Esophagus squamous epithelium (tissue), 5 donors: ENCODE results near the gene ANXA11. TPM values are rescaled to one million over a fixed set of nuclear protein-coding genes. Genes with fewer than 3 reads are reported as not detected.

ENCODE experiments used
- DNase-seq: peaks from one replicate; lab custom pipeline; 2025; lab: John Stamatoyannopoulos, UW
- H3K27ac ChIP-seq, 4 donors: fragments of 200-600 bp; sonication (generic); one replicate each; pipeline ENCODE4 v1.5.1; 2016 to 2019; ENCODE audit warnings: mild to moderate bottlenecking in 1 of 4
- H3K27me3 ChIP-seq, 4 donors: fragments of 200-600 bp; sonication (generic); 1 replicate in 3 of 4; 2 replicates in 1 of 4; pipeline versions ENCODE4 v1.5.1 to v1.6.0; 2017 to 2021; ENCODE audit warnings: antibody characterized with exemption in 1 of 4
- H3K36me3 ChIP-seq, 3 donors: fragments of 200-600 bp; sonication (generic); one replicate each; pipeline ENCODE4 v1.5.1; 2016 to 2019
- H3K4me1 ChIP-seq, 3 donors: fragments of 200-600 bp; sonication (generic); one replicate each; pipeline ENCODE4 v1.5.1; 2017 to 2019
- H3K4me3 ChIP-seq, 4 donors: fragments of 200-600 bp; sonication (generic); 1 replicate in 3 of 4; 2 replicates in 1 of 4; pipeline ENCODE4 v1.5.1; 2016 to 2019; ENCODE audit warnings: mild to moderate bottlenecking in 2 of 4, moderate library complexity in 1 of 4
- H3K9me3 ChIP-seq, 3 donors: fragments of 200-600 bp; sonication (generic); one replicate each; pipeline ENCODE4 v1.5.1; 2016 to 2019
- POLR2A ChIP-seq, 4 donors: fragments of 450-650 bp; IDR thresholded peaks; one replicate each; pipeline ENCODE4 v1.6.1; 2017; ENCODE audit warnings: antibody characterized with exemption in 4 of 4, mild to moderate bottlenecking in 4 of 4, moderate library complexity in 3 of 4
- WGBS, 2 donors: methylation state at CpG; one replicate each; pipeline ENCODE4 v1.1.5; 2018; 5-methylcytosine and 5-hydroxymethylcytosine counted together
- intact Hi-C: fragments of 100-400 bp; cut with DNase I; formaldehyde crosslinking; loops from one replicate; pipeline ENCODE4 v1.15.0; 2022
- total RNA-seq, 4 donors: library from RNA; depleted of rRNA; stranded (reverse); fragments of >200 nt; gene quantifications; one replicate each; pipeline ENCODE4 v1.1.0, GENCODE V29; 2016
- TF ChIP-seq, protein P1 (sequence below), 6 experiments: fragments of 450-650 bp in 4 of 6; fragments of 200-600 bp in 2 of 6; sonication (generic) in 2 of 6; IDR thresholded peaks; one replicate each; pipeline ENCODE4 v1.5.1; 2016 to 2019; ENCODE audit warnings: antibody characterized with exemption in 6 of 6, mild to moderate bottlenecking in 4 of 6, moderate library complexity in 4 of 6
- donor health status: DM: yes; HTN: yes; CAD: no.

Gene ANXA11
- total RNA-seq, 4 donors from 2014 or later, result 131 to 243 (median 163) TPM

DNA sequence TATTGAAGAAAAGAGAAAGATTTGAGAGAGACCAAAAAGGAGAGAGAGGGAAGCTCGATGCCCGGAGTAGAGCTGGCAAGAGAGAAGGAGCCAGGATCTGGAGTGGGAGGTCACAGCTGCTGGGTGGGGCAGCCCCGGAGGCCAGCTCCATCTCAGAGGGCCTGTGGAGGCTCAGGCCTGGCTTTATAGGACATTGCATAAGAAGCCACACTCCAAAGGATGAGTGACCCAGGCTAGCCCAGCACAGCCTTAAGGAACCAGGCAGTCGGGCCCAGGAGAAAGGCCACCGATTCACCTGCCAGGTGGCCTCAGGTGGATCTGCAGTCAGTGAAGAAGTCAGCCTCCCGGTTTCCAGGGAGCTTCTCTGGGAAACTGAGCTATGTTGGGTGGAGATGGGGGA, 72.1 kb downstream of the ANXA11 start:
- DNase-seq, result no peak
- intact Hi-C loops, result no loop called here
- Histone ChIP-seq H3K36me3 (no peaks in the 10 kb centered on the region), H3K4me3 (peak overlapping the region; percentile 17 to 67 (median 46)), H3K27me3 (peaks cover 0 to 56% (median 0%) of the 10 kb centered on the region in 4 donors), H3K9me3 (no peaks in the 10 kb centered on the region), H3K4me1 (peaks cover 4 to 52% (median 28%) of the 10 kb centered on the region in 3 donors), H3K27ac (peak overlapping the region; percentile 65 to 91 (median 82))
- peak in 1 of 4 donors; percentile 30 for TF ChIP-seq POLR2A (IDR thresholded peaks at IDR 0.05)
- TF ChIP-seq, protein P1, sequence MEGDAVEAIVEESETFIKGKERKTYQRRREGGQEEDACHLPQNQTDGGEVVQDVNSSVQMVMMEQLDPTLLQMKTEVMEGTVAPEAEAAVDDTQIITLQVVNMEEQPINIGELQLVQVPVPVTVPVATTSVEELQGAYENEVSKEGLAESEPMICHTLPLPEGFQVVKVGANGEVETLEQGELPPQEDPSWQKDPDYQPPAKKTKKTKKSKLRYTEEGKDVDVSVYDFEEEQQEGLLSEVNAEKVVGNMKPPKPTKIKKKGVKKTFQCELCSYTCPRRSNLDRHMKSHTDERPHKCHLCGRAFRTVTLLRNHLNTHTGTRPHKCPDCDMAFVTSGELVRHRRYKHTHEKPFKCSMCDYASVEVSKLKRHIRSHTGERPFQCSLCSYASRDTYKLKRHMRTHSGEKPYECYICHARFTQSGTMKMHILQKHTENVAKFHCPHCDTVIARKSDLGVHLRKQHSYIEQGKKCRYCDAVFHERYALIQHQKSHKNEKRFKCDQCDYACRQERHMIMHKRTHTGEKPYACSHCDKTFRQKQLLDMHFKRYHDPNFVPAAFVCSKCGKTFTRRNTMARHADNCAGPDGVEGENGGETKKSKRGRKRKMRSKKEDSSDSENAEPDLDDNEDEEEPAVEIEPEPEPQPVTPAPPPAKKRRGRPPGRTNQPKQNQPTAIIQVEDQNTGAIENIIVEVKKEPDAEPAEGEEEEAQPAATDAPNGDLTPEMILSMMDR (IDR thresholded peaks at IDR 0.05), result peak in 1 of 6 experiments; percentile 8
- 12 to 33% methylated on average over 5 to 6 of the region's 6 CpGs for WGBS, 2 donors

- H3K27me3 ChIP-seq, result peaks cover 0 to 55% (median 0%) of the 10 kb centered on the region in 4 donors
- no peak for DNase-seq
- intact Hi-C loops, result no loop called here
- H3K27ac ChIP-seq, result peak within 1 kb of the TSS; percentile 65 to 91 (median 82)
- H3K4me1 ChIP-seq, result peaks cover 4 to 45% (median 28%) of the 10 kb centered on the region in 3 donors
- H3K4me3 ChIP-seq, result peak within 1 kb of the TSS; percentile 17 to 67 (median 46)
- no peaks in the 10 kb centered on the region for H3K36me3 ChIP-seq
- no peaks in the 10 kb centered on the region for H3K9me3 ChIP-seq
- peak in 2 of 4 donors; percentile 11 to 35 for TF ChIP-seq POLR2A (IDR thresholded peaks at IDR 0.05)
- TF ChIP-seq, protein P1 (IDR thresholded peaks at IDR 0.05), result no peak
- 2 to 21% methylated on average over 5 to 15 of the region's 58 CpGs for WGBS, 2 donors
Measured at GRCh38 chr10:80132299-80133139, 72.8 kb downstream of the ANXA11 start, which contains the start of gene PLAC9. TSS of gene PLAC9 (plus strand) at chr10:80132730. CDS start at chr10:80132763, 33 bp downstream.

DNA sequence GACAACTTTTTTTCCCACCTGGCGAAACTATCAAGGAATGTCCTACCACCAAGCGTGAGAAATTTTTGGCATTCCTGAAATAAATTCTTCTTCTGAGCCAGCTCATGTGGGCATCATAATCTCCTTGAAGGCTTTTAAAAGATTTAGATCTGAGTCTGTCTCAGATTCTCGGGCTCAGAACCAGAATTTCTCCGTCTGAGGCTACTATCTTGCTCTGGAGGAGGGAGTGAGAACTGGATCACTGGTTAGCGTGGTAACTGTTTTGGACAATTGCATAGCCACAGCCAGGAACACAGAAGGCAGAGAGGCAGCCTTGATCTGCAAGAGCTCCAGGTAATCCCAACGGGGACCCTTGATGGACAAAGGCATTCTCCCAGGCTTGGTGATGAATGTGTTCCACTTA, 73.8 kb downstream of the ANXA11 start:
- intact Hi-C loops, result no loop called here
- peaks cover 4 to 35% (median 21%) of the 10 kb centered on the region in 3 donors for H3K4me1 ChIP-seq
- H3K27ac ChIP-seq, result no peak overlapping the region
- 87 to 91% methylated on average over 5 to 6 of the region's 6 CpGs for WGBS, 2 donors
- peaks cover 0 to 47% (median 0%) of the 10 kb centered on the region in 4 donors for H3K27me3 ChIP-seq
- no peaks in the 10 kb centered on the region for H3K36me3 ChIP-seq
- no peaks in the 10 kb centered on the region for H3K9me3 ChIP-seq
- TF ChIP-seq POLR2A (IDR thresholded peaks at IDR 0.05), result no peak
- TF ChIP-seq, protein P1 (IDR thresholded peaks at IDR 0.05), result no peak
- DNase-seq, result no peak
- no peak overlapping the region for H3K4me3 ChIP-seq

DNA sequence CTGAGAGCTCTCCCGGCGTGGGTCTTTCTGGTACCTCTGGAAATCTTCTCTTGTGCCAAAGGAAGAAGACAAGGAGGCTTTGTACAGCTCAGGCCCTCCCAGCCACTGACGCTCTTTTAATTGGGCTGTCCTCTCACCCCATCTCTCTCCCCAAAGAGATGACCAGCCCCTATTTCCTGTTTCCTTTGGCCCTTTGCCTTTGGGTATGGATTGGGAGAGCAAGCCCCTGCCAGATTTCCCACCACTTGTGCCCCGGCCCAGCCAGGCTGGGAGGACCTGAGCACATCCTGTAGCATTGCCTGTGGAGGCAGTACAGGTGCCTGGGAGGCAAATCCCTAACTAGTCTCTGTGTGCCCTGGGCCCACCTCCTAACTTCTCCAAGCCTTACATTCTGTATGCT, 78.5 kb downstream of the ANXA11 start:
- no peaks in the 10 kb centered on the region for H3K36me3 ChIP-seq
- H3K27me3 ChIP-seq, result peaks cover 0 to 6% (median 0%) of the 10 kb centered on the region in 4 donors
- no peak overlapping the region for H3K4me3 ChIP-seq
- H3K9me3 ChIP-seq, result no peaks in the 10 kb centered on the region
- intact Hi-C loops, result no loop called here
- DNase-seq, result no peak
- no peak overlapping the region for H3K27ac ChIP-seq
- no peaks in the 10 kb centered on the region for H3K4me1 ChIP-seq
- no peak for TF ChIP-seq POLR2A (IDR thresholded peaks at IDR 0.05)
- TF ChIP-seq, protein P1 (IDR thresholded peaks at IDR 0.05), result no peak
- 40 to 49% methylated on average over 4 of the region's 4 CpGs for WGBS, 2 donors

GRCh38 chr10:80122746-80123145, 82.6 kb downstream of the ANXA11 start:
- TF ChIP-seq, protein P1 (IDR thresholded peaks at IDR 0.05), result no peak
- TF ChIP-seq POLR2A (IDR thresholded peaks at IDR 0.05), result no peak
- Histone ChIP-seq H3K9me3 (no peaks in the 10 kb centered on the region), H3K4me1 (no peaks in the 10 kb centered on the region), H3K4me3 (no peak overlapping the region), H3K27ac (no peak overlapping the region), H3K27me3 (no peaks in the 10 kb centered on the region), H3K36me3 (no peaks in the 10 kb centered on the region)
- intact Hi-C loops, result no loop called here
- 43 to 59% methylated on average over 2 of the region's 2 CpGs for WGBS, 2 donors
- DNase-seq, result no peak
